ENCODE data around the gene TMEM63B. TPM values are rescaled to one million over a fixed set of nuclear protein-coding genes. Genes with fewer than 3 reads are reported as not detected.
A peak's percentile ranks its signal among the peaks of the same experiment; 100 is the strongest.

Gene TMEM63B
- total RNA-seq, 4 donors from 2014 or later, result 17.0 to 23.4 (median 20.6) TPM

DNA sequence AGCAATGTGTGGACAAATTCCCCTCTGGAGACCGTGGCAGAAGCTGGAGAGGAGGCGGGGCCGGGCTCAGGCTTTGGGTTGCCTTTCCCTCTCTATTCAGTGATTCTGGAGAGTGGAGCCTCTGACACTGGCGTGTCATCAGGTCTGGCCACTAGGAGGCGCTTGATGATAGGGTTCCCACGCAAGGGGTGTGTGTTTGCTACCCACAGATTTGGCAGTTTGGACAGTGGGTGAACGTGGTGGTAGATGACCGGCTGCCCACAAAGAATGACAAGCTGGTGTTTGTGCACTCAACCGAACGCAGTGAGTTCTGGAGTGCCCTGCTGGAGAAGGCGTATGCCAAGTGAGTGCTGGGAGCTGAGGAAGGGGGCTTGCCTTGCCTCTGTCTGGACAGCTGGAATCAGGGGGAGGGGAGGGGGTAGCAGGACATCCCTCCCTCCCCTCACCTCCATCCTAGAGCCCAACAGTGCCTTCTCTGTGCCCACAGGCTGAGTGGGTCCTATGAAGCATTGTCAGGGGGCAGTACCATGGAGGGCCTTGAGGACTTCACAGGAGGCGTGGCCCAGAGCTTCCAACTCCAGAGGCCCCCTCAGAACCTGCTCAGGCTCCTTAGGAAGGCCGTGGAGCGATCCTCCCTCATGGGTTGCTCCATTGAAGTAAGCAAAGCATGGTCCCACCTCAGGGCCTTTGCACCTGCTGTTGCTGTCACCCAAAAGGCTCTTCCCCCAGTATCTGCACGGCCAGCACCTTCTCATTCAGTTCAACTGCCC is 45.6 kb downstream of the TMEM63B start:
- peak in 2 of 3 donors; percentile 53 to 94 for TF ChIP-seq CTCF (IDR thresholded peaks at IDR 0.05)
- ATAC-seq (ENCODE audit: low FRiP score), result peak; percentile 91
- DNase-seq (ENCODE audit: low spot score), result peak; percentile 90

- no peak for ATAC-seq (ENCODE audit: low FRiP score)
- no peak for DNase-seq (ENCODE audit: low spot score)
- no peak for TF ChIP-seq CTCF (IDR thresholded peaks at IDR 0.05)
Observed at GRCh38 chr6:44176130-44176761, 48.9 kb downstream of the TMEM63B start.

DNA sequence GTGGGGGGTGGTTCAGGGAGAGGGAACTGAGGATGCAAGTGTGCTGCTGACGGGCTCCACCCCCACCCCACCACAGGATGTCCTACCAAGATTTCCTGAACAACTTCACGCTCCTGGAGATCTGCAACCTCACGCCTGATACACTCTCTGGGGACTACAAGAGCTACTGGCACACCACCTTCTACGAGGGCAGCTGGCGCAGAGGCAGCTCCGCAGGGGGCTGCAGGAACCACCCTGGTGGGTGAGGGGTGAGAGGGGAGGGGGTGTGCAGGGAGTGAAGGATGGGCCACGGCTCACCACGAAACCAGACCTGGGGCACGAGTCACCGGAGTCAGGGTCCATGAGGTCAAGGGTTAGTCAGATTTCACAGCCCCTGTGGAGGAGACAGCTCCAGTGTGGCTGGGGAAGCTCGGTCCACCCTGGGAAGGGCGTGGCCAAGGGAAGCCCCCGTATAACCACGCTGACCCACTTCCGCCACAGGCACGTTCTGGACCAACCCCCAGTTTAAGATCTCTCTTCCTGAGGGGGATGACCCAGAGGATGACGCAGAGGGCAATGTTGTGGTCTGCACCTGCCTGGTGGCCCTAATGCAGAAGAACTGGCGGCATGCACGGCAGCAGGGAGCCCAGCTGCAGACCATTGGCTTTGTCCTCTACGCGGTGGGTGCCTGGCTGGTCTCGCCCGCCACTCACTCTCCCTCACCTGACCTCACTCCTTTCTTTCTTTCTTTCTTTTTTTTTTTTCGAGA is 49.6 kb downstream of the TMEM63B start:
- TF ChIP-seq CTCF (IDR thresholded peaks at IDR 0.05), result no peak
- DNase-seq (ENCODE audit: low spot score) (no peak), ATAC-seq (ENCODE audit: low FRiP score) (no peak)

- ATAC-seq (ENCODE audit: low FRiP score) (no peak), DNase-seq (ENCODE audit: low spot score) (no peak)
- TF ChIP-seq CTCF (IDR thresholded peaks at IDR 0.05), result no peak
Observed at GRCh38 chr6:44177691-44178423, 50.5 kb downstream of the TMEM63B start.

GRCh38 chr6:44178424-44179071 is 51.2 kb downstream of the TMEM63B start:
- no peak for ATAC-seq (ENCODE audit: low FRiP score)
- no peak for TF ChIP-seq CTCF (IDR thresholded peaks at IDR 0.05)

DNA sequence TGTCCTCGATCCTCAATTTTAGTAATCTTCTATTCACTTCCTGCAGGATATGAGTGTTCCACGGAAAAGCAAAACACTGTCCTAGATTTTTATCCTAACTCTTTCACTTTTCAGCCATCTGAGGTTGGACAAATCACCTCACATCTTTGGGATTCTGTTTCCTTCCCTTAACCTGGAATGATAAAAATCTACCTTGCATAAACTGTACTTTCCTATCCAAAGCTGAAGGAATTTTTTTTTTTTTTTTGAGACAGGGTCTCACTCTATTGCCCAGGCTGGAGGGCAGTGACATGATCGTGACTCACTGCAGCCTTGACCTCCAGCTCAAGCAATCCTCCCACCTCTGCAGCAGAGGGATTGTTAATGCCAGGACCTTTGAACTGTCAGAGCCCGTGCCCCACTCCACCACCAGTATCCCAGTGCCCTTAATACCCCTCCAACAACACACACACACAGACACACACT is 51.8 kb downstream of the TMEM63B start:
- DNase-seq (ENCODE audit: low spot score) (no peak), ATAC-seq (ENCODE audit: low FRiP score) (no peak)
- TF ChIP-seq CTCF (IDR thresholded peaks at IDR 0.05), result no peak

More at GRCh38 chr6:44178424-44179071, 51.2 kb downstream of the TMEM63B start:
- DNase-seq (ENCODE audit: low spot score), result no peak
